Vagina (tissue), 2 donors: Measurements from ENCODE around the gene LPXN. TPM values are rescaled to one million over a fixed set of nuclear protein-coding genes. Genes with fewer than 3 reads are reported as not detected.
A peak's percentile ranks its signal among the peaks of the same experiment; 100 is the strongest.

Experiments used
- DNase-seq, 2 donors: peaks; one replicate each; pipeline ENCODE4 v3.0.0-alpha.2; 2017; ENCODE audit errors: extremely low spot score in 2 of 2
- H3K27ac ChIP-seq: fragments of 200-600 bp; sonication (generic); one replicate; pipeline ENCODE4 v1.5.1; 2019
- H3K27me3 ChIP-seq: fragments of 200-600 bp; sonication (generic); one replicate; pipeline ENCODE4 v1.5.1; 2019
- H3K36me3 ChIP-seq, 2 donors: fragments of 200-600 bp; sonication (generic); one replicate each; pipeline ENCODE4 v1.5.1; 2017 to 2019
- H3K4me1 ChIP-seq: fragments of 200-600 bp; sonication (generic); one replicate; pipeline ENCODE4 v1.5.1; 2019
- H3K4me3 ChIP-seq, 2 donors: fragments of 200-600 bp; sonication (generic); 1 replicate in 1 of 2; 2 replicates in 1 of 2; pipeline ENCODE4 v1.5.1; 2016 to 2019
- H3K9me3 ChIP-seq: fragments of 200-600 bp; sonication (generic); one replicate; pipeline ENCODE4 v1.5.1; 2019
- POLR2A ChIP-seq, 2 donors: fragments of 450-650 bp; IDR thresholded peaks; one replicate each; pipeline ENCODE4 v1.6.1; 2017; ENCODE audit warnings: antibody characterized with exemption in 2 of 2, mild to moderate bottlenecking in 2 of 2, moderate library complexity in 2 of 2
- POLR2AphosphoS5 ChIP-seq, 2 donors: sonication (generic); formaldehyde crosslinking; IDR thresholded peaks; one replicate each; pipeline ENCODE4 v1.9.0; 2017; ENCODE audit warnings: antibody characterized with exemption in 2 of 2, mild to moderate bottlenecking in 2 of 2, low read depth in 1 of 2; ENCODE audit not compliant: insufficient read depth in 1 of 2
- intact Hi-C: fragments of 100-400 bp; cut with DNase I; formaldehyde crosslinking; loops from one replicate; pipeline ENCODE4 v1.15.1; 2023
- total RNA-seq: library from RNA; depleted of rRNA; stranded (reverse); fragments of >200 nt; gene quantifications from one replicate; pipeline ENCODE4 v1.2.3, GENCODE V29; 2016
- TF ChIP-seq, protein P1 (sequence below), 3 experiments: fragments of 450-650 bp in 2 of 3; fragments of 200-600 bp in 1 of 3; sonication (generic) in 1 of 3; IDR thresholded peaks; one replicate each; pipeline ENCODE4 v1.5.1; 2017 to 2019; ENCODE audit warnings: antibody characterized with exemption in 3 of 3, mild to moderate bottlenecking in 2 of 3, moderate library complexity in 2 of 3

LPXN gene
- total RNA-seq, result 24.3 TPM

DNA sequence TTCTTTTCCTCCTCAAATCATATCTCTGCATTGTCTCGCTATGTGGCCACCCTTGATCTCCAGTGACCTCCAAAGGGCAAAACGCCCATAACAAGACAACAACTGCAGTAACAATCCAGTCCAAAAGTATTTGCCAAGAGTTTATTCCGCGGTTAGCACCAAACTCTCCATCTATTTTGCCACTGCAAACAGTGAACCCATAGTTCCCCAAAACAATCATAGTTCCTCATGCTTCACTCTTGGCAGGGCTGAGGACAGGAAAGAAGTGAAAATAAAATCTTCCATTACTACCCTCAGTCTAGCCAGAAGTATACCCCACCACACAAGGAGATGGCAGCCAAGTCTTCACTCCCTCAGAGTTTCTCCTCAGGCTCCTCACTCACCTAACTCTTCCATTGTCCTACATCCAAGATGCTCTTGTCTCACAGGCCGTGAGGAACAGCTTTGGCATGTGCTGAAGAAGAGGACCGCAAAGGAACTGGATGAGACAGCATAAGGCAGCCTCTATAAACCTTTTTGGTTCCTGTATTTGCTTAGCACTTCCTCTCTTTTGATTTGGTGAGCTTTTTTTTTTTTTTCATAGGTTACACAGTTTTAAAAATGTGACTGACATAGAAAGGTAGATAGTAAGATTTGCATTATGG lies at the start of gene LPXN:
TSS of gene LPXN (minus strand) at position 480 of the 644 bp plus-strand sequence. CDS start at position 396, 84 bp downstream.
- peak within 1 kb of the TSS; percentile 100 for H3K27ac ChIP-seq
- no peak for DNase-seq
- no peaks in the 10 kb centered on the region for H3K27me3 ChIP-seq
- TF ChIP-seq, protein P1, sequence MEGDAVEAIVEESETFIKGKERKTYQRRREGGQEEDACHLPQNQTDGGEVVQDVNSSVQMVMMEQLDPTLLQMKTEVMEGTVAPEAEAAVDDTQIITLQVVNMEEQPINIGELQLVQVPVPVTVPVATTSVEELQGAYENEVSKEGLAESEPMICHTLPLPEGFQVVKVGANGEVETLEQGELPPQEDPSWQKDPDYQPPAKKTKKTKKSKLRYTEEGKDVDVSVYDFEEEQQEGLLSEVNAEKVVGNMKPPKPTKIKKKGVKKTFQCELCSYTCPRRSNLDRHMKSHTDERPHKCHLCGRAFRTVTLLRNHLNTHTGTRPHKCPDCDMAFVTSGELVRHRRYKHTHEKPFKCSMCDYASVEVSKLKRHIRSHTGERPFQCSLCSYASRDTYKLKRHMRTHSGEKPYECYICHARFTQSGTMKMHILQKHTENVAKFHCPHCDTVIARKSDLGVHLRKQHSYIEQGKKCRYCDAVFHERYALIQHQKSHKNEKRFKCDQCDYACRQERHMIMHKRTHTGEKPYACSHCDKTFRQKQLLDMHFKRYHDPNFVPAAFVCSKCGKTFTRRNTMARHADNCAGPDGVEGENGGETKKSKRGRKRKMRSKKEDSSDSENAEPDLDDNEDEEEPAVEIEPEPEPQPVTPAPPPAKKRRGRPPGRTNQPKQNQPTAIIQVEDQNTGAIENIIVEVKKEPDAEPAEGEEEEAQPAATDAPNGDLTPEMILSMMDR (IDR thresholded peaks at IDR 0.05), result no peak
- no peak for TF ChIP-seq POLR2AphosphoS5 (IDR thresholded peaks at IDR 0.05; ENCODE audit: insufficient read depth in 1 of 2, low read depth in 1 of 2)
- TF ChIP-seq POLR2A (IDR thresholded peaks at IDR 0.05), result no peak
- H3K4me3 ChIP-seq, result peak within 1 kb of the TSS in 1 of 2 donors; percentile 97
- H3K9me3 ChIP-seq, result no peaks in the 10 kb centered on the region
- intact Hi-C loops, result loop anchor here (5.0 kb wide), 2 partner anchors 567 to 1263 kb away; partner anchors contain the start of gene FAM111A
- H3K4me1 ChIP-seq, result peaks cover 54% of the 10 kb centered on the region
- no peaks in the 10 kb centered on the region for H3K36me3 ChIP-seq

DNA sequence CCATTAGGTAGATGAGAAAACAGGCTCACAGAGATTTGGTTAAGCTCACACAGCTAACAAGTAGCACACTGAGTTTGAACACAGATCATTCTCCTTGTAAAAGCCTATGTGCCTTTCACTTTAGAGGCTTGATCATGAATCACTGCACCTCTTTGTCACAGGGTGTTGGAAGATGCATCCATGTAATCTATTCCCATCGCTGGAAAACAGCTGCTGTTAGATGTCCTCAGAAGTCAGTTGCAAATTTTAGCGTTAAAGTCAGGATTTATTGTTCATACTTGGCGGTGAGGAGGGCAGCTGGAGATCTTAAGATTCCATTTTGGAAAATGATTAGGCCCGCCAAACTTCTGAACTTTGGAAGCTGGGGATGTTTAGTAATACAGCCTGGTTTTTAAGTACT lies 49.4 kb upstream of the LPXN start:
- no peak for DNase-seq
- H3K27me3 ChIP-seq, result no peaks in the 10 kb centered on the region
- TF ChIP-seq POLR2A (IDR thresholded peaks at IDR 0.05), result no peak
- TF ChIP-seq POLR2AphosphoS5 (IDR thresholded peaks at IDR 0.05; ENCODE audit: insufficient read depth in 1 of 2, low read depth in 1 of 2), result no peak
- TF ChIP-seq, protein P1 (IDR thresholded peaks at IDR 0.05), result no peak
- H3K27ac ChIP-seq, result no peak overlapping the region
- H3K9me3 ChIP-seq, result no peaks in the 10 kb centered on the region
- intact Hi-C loops, result no loop called here
- peaks cover 0 to 29% of the 10 kb centered on the region in 2 donors for H3K36me3 ChIP-seq
- no peak overlapping the region for H3K4me3 ChIP-seq
- peaks cover 19% of the 10 kb centered on the region for H3K4me1 ChIP-seq

DNA sequence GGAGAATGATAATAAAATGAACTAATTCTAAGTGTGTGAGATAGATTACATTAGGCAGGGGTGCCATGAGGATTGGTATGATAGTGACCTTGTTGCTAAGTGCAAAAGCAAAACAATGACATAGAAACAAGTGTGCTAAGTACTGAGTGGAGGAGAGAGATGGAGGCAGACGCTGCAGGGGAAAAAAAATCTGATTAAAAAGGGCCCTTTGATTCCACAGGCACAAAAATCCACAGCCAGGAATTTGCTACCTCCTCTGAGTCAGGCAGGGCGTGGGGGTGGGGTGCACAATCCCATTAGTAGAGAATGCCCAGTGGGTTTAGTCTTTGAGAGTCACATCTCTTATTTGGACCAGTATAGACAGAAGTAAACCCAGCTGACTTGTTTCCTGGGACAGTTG lies 46.7 kb upstream of the LPXN start, which contains the start of gene CNTF:
TSS of gene CNTF (plus strand) at position 322 of the 400 bp plus-strand sequence. CDS start 88 bp downstream, outside the sequence.
- TF ChIP-seq, protein P1 (IDR thresholded peaks at IDR 0.05), result no peak
- TF ChIP-seq POLR2AphosphoS5 (IDR thresholded peaks at IDR 0.05; ENCODE audit: insufficient read depth in 1 of 2, low read depth in 1 of 2), result no peak
- no peak for TF ChIP-seq POLR2A (IDR thresholded peaks at IDR 0.05)
- Histone ChIP-seq H3K27ac (no peak within 1 kb of the TSS), H3K4me1 (peaks cover 7% of the 10 kb centered on the region), H3K36me3 (peaks cover 0 to 57% of the 10 kb centered on the region in 2 donors), H3K4me3 (no peak within 1 kb of the TSS), H3K9me3 (no peaks in the 10 kb centered on the region), H3K27me3 (no peaks in the 10 kb centered on the region)
- intact Hi-C loops, result no loop called here
- no peak for DNase-seq

DNA sequence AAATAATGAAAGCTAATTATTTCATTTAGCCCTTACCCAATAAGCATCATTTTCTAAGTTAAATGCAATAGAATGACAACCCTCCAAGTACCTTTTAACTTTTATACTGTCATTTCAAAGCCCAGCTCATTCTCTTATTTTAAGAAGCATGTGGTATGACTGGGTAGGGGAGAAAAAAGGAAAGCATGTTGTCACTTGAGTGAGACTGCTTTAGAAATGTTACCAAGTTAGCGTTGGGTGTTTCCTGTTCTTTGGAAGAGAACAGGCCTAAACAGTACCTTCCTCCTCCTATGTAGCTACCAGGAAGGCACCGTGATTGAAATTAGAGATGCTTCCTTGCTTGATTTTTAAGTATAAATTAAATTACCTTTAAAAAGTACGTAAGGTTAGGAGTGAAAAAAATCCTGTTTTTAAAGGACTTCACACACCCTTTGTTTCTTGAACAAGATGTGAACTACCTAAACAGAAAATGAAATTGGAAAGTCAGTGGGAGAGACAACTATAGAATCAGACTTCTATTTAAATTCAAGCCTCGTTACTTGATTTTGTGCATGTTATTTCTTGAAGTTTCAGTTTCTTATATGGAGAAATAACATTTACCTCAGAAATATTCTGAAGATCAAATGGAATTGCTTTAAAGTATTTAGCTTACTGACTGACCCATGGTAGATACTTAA lies 46.1 kb upstream of the LPXN start:
- peaks cover 0 to 63% of the 10 kb centered on the region in 2 donors for H3K36me3 ChIP-seq
- peaks cover 2% of the 10 kb centered on the region for H3K4me1 ChIP-seq
- no peak for DNase-seq
- TF ChIP-seq, protein P1 (IDR thresholded peaks at IDR 0.05), result no peak
- TF ChIP-seq POLR2AphosphoS5 (IDR thresholded peaks at IDR 0.05; ENCODE audit: insufficient read depth in 1 of 2, low read depth in 1 of 2), result no peak
- TF ChIP-seq POLR2A (IDR thresholded peaks at IDR 0.05), result no peak
- no peak overlapping the region for H3K27ac ChIP-seq
- H3K9me3 ChIP-seq, result no peaks in the 10 kb centered on the region
- intact Hi-C loops, result no loop called here
- no peaks in the 10 kb centered on the region for H3K27me3 ChIP-seq
- no peak overlapping the region for H3K4me3 ChIP-seq
